GM23248 (cell line): ENCODE results near the gene RIOK3. TPM values are rescaled to one million over a fixed set of nuclear protein-coding genes. Genes with fewer than 3 reads are reported as not detected.

Source experiments
- DNase-seq: peaks from one replicate; pipeline ENCODE4 v3.0.0-alpha.2; 2015
- H2AFZ ChIP-seq: fragments of 200-600 bp; sonication (generic); 2 replicates; pipeline ENCODE4 v1.6.1; 2016; ENCODE audit warnings: antibody characterized with exemption
- H3F3A ChIP-seq: fragments of 200-600 bp; sonication (generic); 2 replicates; pipeline ENCODE4 v1.6.1; 2016; ENCODE audit warnings: mild to moderate bottlenecking, antibody characterized with exemption, mixed run types; ENCODE audit not compliant: insufficient read depth
- H3K27ac ChIP-seq: fragments of 200-600 bp; sonication (generic); 2 replicates; pipeline ENCODE4 v1.5.1; 2016; ENCODE audit warnings: mild to moderate bottlenecking
- H3K27me3 ChIP-seq: fragments of 200-600 bp; sonication (generic); replicated peaks from 2 replicates; pipeline ENCODE4 v1.6.1; 2016; ENCODE audit warnings: mild to moderate bottlenecking; ENCODE audit not compliant: insufficient read depth
- H3K36me3 ChIP-seq: fragments of 200-600 bp; sonication (generic); 2 replicates; pipeline ENCODE4 v1.6.1; 2016; ENCODE audit warnings: low read depth, mild to moderate bottlenecking
- H3K4me1 ChIP-seq: fragments of 200-600 bp; sonication (generic); 2 replicates; pipeline ENCODE4 v1.6.1; 2016; ENCODE audit warnings: mild to moderate bottlenecking; ENCODE audit not compliant: insufficient read depth
- H3K4me2 ChIP-seq: fragments of 200-600 bp; sonication (generic); one replicate; pipeline ENCODE4 v1.6.1; 2016; ENCODE audit warnings: mild to moderate bottlenecking; ENCODE audit not compliant: unreplicated experiment
- H3K4me3 ChIP-seq: fragments of 200-600 bp; sonication (generic); 2 replicates; pipeline ENCODE4 v1.5.1; 2016; ENCODE audit warnings: mild to moderate bottlenecking
- H3K79me2 ChIP-seq: fragments of 200-600 bp; sonication (generic); 2 replicates; pipeline ENCODE4 v1.6.1; 2016; ENCODE audit warnings: mild to moderate bottlenecking; ENCODE audit not compliant: insufficient read depth
- H3K9ac ChIP-seq: fragments of 200-600 bp; sonication (generic); 2 replicates; pipeline ENCODE4 v1.6.1; 2016; ENCODE audit warnings: mild to moderate bottlenecking
- H3K9me2 ChIP-seq: fragments of 200-600 bp; sonication (generic); 2 replicates; pipeline ENCODE4 v1.6.1; 2016; ENCODE audit warnings: mixed run types, mild to moderate bottlenecking, moderate library complexity; ENCODE audit not compliant: insufficient read depth
- H3K9me3 ChIP-seq: fragments of 200-600 bp; sonication (generic); one replicate; pipeline ENCODE4 v1.6.1; 2017; ENCODE audit warnings: low read depth
- H4K20me1 ChIP-seq: fragments of 200-600 bp; sonication (generic); 2 replicates; pipeline ENCODE4 v1.6.0; 2016; ENCODE audit not compliant: insufficient read depth
- EZH2 ChIP-seq: fragments of 200-600 bp; sonication (generic); IDR thresholded peaks from 2 replicates; pipeline ENCODE4 v1.6.1; 2018; ENCODE audit warnings: antibody characterized with exemption, mild to moderate bottlenecking; ENCODE audit not compliant: insufficient read depth, poor library complexity, severe bottlenecking
- EZH2phosphoT487 ChIP-seq: fragments of 200-600 bp; sonication (generic); IDR thresholded peaks from 2 replicates; pipeline ENCODE4 v1.6.1; 2018; ENCODE audit warnings: antibody characterized with exemption, moderate library complexity, mild to moderate bottlenecking, low read depth; ENCODE audit not compliant: insufficient read depth
- WGBS, 2 experiments: methylation state at CpG; one replicate each; pipeline ENCODE4 v1.1.6; 2015 to 2017; ENCODE audit warnings: low lambda C conversion rate in 2 of 2, low coverage in 1 of 2; ENCODE audit errors: missing lambda C conversion rate in 2 of 2; 5-methylcytosine and 5-hydroxymethylcytosine counted together
- in situ Hi-C: fragments of 300-500 bp; cut with MboI; formaldehyde crosslinking; loops from 2 replicates; pipeline ENCODE4 v1.15.0; 2020
- polyA plus RNA-seq: library from polyadenylated mRNA; unstranded; fragments of >200 nt; fragmentation: Nextera tagmentation; extraction: Ambion mirVana; gene quantifications from 2 replicates; pipeline ENCODE4 v1.2.1, GENCODE V29; 2016
- total RNA-seq: library from RNA; depleted of rRNA; stranded (reverse); fragments of >200 nt; shearing (Covaris generic); gene quantifications from 2 replicates; pipeline ENCODE4 v1.2.3, GENCODE V29; 2014

RIOK3 gene
- total and polyA plus RNA-seq, 2 experiments from 2014 or later: 81.8 to 89.3 TPM

- H3F3A ChIP-seq: peaks cover 11% of the 10 kb centered on the region; the same call in 1 of the 2 replicates
- H3K4me3 ChIP-seq: no peak overlapping the region
- WGBS, 2 experiments: 83 to 100% methylated on average over 1 of the region's 1 CpG
- peaks cover 36% of the 10 kb centered on the region for H3K36me3 ChIP-seq
- H2AFZ ChIP-seq: no peak overlapping the region
- no peak for TF ChIP-seq EZH2
- TF ChIP-seq EZH2phosphoT487: no peak
- H3K9ac ChIP-seq: no peak overlapping the region
- H3K27me3 ChIP-seq: no peaks in the 10 kb centered on the region
- in situ Hi-C loops: no loop called here
- H3K27ac ChIP-seq: no peak overlapping the region
- DNase-seq: no peak
- no peak overlapping the region for H3K4me2 ChIP-seq
- no peaks in the 10 kb centered on the region for H3K4me1 ChIP-seq
- H3K9me2 ChIP-seq: no peaks in the 10 kb centered on the region
- H3K9me3 ChIP-seq: no peaks in the 10 kb centered on the region
- peaks cover 3% of the 10 kb centered on the region; the same call in 1 of the 2 replicates for H3K79me2 ChIP-seq
- H4K20me1 ChIP-seq: no peaks in the 10 kb centered on the region
Measured at GRCh38 chr18:23512641-23513040, 59.6 kb downstream of the RIOK3 start.

DNA sequence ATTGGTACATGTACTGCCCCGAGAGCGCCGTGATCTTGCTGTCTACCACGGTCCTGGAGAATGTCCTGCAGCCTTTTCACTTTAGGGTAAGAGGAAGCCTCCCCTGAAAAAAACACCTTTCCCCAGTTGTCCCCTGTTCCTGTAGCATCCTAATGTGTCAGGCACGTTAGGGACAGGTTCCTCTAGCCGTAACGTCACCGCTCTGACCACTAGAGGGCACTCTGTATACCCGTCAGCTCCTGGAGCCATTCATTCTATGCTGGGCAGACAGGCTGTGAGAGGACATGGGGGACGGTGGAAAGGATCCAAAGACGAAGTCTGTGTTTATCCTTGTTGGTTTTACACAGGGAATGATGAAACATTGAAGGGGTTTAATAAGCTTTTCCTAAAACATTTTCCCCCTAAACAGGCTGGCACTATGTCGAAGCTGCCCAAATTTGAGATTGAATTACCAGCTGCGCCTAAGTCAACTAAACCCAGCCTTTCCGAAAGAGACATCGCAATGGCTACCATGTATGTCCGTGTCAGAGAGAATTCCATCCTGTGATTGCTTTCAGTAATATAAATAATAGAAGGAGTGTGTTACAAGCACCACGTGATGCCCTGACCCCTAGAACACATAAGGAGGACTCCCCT is 62.9 kb downstream of the RIOK3 start:
- in situ Hi-C loops: no loop called here

GRCh38 chr18:23519734-23520133 is 66.6 kb downstream of the RIOK3 start:
- no peaks in the 10 kb centered on the region for H4K20me1 ChIP-seq
- H3K36me3 ChIP-seq: peaks cover 51% of the 10 kb centered on the region
- in situ Hi-C loops: no loop called here
- H3K9ac ChIP-seq: no peak overlapping the region
- no peaks in the 10 kb centered on the region for H3K27me3 ChIP-seq
- TF ChIP-seq EZH2: no peak
- TF ChIP-seq EZH2phosphoT487: no peak
- no peak overlapping the region for H3K27ac ChIP-seq
- no peak overlapping the region for H2AFZ ChIP-seq
- H3K9me2 ChIP-seq: no peaks in the 10 kb centered on the region
- H3K79me2 ChIP-seq: no peaks in the 10 kb centered on the region
- no peak overlapping the region for H3K4me3 ChIP-seq
- H3K4me1 ChIP-seq: peaks cover 8% of the 10 kb centered on the region
- H3K4me2 ChIP-seq: no peak overlapping the region
- DNase-seq: no peak
- H3F3A ChIP-seq: peaks cover 22% of the 10 kb centered on the region
- 93 to 95% methylated on average over 4 of the region's 4 CpGs for WGBS, 2 experiments
- no peaks in the 10 kb centered on the region for H3K9me3 ChIP-seq

More for the DNA sequence above, 62.9 kb downstream of the RIOK3 start:
- H3K4me3 ChIP-seq: no peak overlapping the region
- no peak overlapping the region for H2AFZ ChIP-seq
- WGBS, 2 experiments: 46 to 49% methylated on average over 17 of the region's 17 CpGs
- peaks cover 47% of the 10 kb centered on the region for H3K36me3 ChIP-seq
- H3K9ac ChIP-seq: no peak overlapping the region
- no peak for TF ChIP-seq EZH2
- TF ChIP-seq EZH2phosphoT487: no peak
- no peaks in the 10 kb centered on the region for H3K4me1 ChIP-seq
- no peak overlapping the region for H3K27ac ChIP-seq
- H4K20me1 ChIP-seq: no peaks in the 10 kb centered on the region
- no peaks in the 10 kb centered on the region for H3K9me3 ChIP-seq
- H3K79me2 ChIP-seq: no peaks in the 10 kb centered on the region
- peak; percentile 80 for DNase-seq
- H3F3A ChIP-seq: peaks cover 11% of the 10 kb centered on the region; the same call in 1 of the 2 replicates
- H3K27me3 ChIP-seq: no peaks in the 10 kb centered on the region
- no peaks in the 10 kb centered on the region for H3K9me2 ChIP-seq
- H3K4me2 ChIP-seq: no peak overlapping the region

- Histone ChIP-seq H3K27me3 (no peaks in the 10 kb centered on the region), H3K4me2 (no peak overlapping the region), H3K4me1 (peaks cover 8% of the 10 kb centered on the region), H2AFZ (no peak overlapping the region), H3F3A (peaks cover 11% of the 10 kb centered on the region), H3K79me2 (no peaks in the 10 kb centered on the region), H3K4me3 (no peak overlapping the region), H4K20me1 (no peaks in the 10 kb centered on the region), H3K27ac (no peak overlapping the region), H3K9me3 (no peaks in the 10 kb centered on the region), H3K9ac (no peak overlapping the region), H3K36me3 (peaks cover 49% of the 10 kb centered on the region), H3K9me2 (no peaks in the 10 kb centered on the region)
- no peak for TF ChIP-seq EZH2
- no peak for TF ChIP-seq EZH2phosphoT487
- in situ Hi-C loops: no loop called here
- peak; percentile 23 for DNase-seq
- WGBS, 2 experiments: 67 to 74% methylated on average over 7 of the region's 7 CpGs
Measured at GRCh38 chr18:23521271-23521670, 68.2 kb downstream of the RIOK3 start.
